CD1c-positive myeloid dendritic cell (primary cell): ENCODE measurements around the gene HOTAIR.

Experiments
- DNase-seq: peaks from one replicate; pipeline ENCODE4 v3.0.0-alpha.2; 2016; ENCODE audit errors: extremely low spot score

The HOTAIR gene

GRCh38 chr12:53976172-53976822 lies 1.5 kb upstream of the HOTAIR start:
- DNase-seq = no peak

DNA sequence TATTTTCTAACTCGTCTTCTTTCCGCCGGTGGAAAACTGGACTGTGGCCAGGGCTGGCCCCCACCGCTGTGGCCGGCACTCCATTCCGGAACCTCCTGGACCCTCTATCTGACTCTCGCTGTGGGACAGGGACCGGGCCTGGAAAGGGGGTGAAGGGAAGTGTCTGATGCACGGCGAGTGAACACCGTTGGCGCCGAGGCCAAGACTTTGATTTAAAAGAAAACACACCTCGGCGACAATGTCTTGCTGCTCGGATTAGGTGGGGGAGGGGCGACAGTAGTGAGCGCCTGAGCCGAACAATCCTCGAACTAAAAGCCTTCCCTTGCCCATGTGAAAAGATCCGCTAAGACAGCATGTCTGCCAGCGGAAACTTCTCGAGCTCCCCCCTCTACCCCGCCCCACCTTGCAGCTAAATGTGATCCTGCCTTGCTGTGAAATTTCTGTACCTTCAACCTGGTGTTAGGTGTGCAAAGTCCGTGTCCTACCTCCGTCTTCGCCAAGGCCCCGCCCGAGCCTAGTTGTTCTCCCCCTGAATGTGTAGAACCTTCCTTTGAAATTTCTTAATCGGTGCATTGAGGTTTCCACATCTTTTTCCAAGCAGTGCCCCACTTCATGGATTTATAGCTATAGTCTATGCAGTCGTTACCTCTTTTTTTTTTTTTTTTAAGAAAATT lies 862 bp upstream of the HOTAIR start:
- DNase-seq = no peak

DNA sequence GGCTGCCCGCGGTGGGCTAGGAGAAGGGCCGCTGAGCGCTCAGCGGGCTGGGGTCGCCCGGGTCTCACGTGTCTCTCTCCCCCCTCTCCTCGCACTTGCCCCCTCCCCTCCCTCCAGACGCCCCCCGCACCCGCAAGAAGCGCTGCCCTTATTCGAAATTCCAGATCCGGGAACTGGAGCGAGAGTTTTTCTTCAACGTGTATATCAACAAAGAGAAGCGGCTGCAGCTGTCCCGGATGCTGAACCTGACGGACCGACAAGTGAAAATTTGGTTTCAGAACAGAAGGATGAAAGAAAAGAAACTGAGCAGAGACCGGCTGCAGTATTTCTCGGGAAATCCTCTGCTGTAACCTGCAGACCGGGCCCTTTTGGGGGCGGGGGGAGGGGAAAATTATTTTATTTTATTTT lies 314 bp upstream of the HOTAIR start:
- no peak for DNase-seq

DNA sequence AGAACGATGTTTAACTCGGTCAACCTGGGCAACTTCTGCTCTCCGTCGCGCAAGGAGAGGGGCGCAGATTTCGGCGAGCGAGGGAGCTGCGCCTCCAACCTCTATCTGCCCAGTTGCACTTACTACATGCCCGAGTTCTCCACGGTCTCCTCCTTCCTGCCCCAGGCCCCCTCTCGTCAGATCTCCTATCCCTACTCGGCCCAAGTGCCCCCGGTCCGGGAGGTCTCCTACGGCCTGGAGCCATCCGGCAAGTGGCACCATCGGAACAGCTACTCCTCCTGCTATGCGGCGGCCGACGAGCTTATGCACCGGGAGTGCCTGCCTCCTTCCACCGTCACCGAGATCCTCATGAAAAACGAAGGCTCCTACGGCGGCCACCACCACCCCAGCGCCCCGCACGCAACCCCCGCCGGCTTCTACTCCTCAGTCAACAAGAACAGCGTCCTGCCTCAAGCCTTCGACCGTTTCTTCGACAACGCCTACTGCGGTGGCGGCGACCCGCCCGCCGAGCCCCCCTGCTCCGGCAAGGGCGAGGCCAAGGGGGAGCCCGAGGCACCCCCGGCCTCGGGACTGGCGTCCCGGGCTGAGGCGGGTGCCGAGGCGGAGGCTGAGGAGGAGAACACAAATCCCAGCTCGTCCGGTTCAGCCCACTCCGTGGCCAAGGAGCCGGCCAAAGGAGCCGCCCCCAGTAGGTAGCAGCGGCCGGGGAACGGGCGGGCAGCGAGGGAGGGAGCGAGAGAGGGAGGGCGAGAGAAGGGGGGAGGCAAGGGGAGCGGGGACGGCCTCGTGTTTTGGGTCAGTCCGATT lies 1.3 kb downstream of the HOTAIR start:
- no peak for DNase-seq

GRCh38 chr12:53972722-53973235 lies 2.0 kb downstream of the HOTAIR start, which contains the start of gene HOXC11:
Gene HOXC11, plus strand, starts transcription at chr12:53973126. Its CDS starts 116 bp downstream, at chr12:53973242.
- no peak for DNase-seq

- DNase-seq = no peak
These were observed 2.5 kb downstream of the HOTAIR start for GRCh38 chr12:53972152-53972702.

GRCh38 chr12:53971686-53972085 lies 3.1 kb downstream of the HOTAIR start:
- DNase-seq = no peak

GRCh38 chr12:53971129-53971528 lies 3.6 kb downstream of the HOTAIR start:
- DNase-seq = no peak

DNA sequence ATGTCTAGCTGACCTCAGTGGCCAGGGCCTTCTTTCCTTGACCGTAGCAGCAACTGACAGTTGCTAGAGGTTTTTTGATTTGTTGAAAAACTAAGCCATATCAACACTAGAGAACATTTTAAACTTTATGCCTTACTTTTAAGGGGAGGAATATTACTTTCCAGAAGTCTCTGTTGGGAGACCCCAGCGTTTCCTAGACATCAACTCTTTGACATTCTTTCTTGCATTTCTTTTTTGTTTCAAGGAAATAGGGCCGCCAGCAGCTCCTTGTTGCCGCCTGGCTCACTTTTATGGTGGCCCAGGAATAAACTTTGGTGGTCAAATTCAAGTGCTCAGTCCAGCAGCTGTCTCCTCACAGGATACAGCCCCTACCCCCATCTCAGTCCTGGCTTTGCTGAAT lies 4.3 kb downstream of the HOTAIR start:
- DNase-seq = no peak

DNA sequence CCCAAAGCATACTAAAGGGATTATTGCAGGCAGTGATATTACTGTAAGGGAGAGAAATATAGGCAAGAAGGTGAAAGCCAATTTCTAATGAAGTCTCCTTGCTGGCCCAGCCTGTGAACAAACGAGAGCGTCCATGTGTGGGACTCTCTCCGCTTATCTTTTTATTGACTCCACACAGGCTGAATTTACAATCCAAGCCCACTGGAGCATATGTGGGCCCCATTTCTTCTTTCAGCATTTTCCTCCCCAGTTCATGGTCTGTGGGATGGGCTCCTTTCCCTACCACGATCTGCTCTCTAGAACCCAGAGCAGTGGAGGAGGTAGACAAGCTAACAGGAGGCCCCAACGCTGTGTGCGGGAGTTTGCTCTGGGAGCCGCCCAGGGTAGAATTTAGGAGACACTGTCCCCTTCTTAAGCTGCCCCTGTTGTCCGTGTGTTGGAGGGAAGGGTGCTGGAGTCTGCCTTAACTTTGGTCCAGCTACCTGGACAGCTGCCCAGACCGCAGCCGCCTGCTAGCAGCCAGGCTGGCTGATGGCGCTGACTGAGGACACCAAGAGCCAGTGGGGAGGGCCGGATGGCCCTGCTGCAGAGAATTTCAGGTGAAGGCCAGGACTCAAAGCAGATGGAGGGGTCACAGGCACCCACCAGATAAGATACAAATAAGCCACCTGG lies 5.0 kb downstream of the HOTAIR start:
- no peak for DNase-seq

GRCh38 chr12:53968214-53969127 lies 6.3 kb downstream of the HOTAIR start:
- DNase-seq = no peak

DNA sequence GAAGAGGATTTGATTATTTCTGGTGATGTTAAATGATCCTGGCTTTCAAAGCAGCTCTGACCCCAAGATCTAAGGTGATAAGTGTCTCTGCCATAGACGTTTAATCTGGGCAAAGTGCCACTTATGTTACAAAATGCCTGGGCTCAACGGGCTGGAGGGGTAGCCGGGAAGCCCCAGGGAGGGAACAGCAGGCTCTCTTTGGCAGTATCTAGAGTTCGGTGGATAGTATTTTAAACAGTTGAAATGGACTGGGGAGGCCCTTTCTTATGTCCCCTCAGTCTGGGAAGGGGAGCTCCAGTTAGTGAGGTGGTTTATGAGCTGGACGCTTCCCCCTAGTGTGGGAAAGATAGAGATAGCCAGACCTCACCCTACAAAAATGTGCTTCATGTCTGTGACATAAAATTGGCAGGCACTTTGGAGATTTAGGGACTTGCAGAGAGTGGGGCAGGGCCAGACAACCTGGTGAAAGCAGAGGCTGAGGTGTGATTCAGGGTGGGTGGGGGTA lies 7.3 kb downstream of the HOTAIR start:
- DNase-seq = no peak

- DNase-seq = no peak
These were observed 8.2 kb downstream of the HOTAIR start for GRCh38 chr12:53966385-53967133.

DNA sequence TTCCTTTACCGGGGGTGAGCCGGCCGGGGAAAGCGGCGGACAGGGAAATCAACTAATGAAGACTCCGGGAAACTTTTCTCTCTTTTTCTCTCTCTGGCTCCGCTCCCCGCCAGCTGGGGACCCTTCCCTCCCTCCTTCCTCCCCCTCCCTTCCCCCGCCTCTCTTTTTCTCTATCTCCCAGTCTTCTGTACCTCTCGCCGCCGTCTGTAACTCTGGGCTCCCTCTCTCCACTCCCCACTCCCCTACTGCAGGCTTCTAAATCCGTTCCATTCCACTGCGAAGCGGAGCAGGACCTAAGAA lies 8.7 kb downstream of the HOTAIR start:
- no peak for DNase-seq

DNA sequence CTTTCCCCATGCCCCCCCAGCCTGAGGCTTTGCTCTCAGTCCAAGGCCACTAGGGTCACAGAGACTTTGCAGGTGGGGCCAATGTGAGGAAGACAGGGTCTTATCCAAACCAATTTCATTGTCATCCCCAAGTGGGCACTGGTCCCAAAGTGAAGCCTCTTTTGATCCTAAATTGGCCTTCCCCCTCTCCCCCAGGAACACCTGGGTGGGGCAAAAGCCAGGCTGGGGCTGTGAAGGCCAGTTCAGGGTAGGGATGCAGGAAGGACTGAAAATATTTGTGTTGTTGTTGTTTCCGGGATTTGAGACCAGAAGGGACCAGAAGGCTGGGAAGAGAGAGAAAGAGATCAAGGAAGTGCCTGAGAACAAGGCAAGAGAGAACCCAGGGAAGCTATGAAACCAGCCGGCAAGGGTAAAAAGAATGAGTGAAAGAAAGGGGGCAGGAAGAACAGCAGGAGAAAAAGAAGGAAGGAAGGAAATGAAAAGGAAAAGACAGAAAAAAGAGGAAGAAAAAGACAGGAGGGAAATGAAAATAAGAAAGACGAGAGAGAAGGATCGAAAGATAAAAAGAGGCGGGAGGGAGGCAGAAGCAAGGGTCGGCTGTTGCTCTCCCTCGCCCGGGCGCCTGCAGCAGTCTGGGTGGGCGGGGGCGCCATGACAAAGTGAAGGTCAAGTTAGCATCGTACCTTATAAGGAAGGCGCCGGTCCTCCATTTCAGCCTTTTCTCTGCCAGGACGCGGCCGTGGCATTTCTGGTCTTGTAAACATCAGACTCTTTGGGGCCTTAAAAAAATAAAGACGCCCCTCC lies 9.3 kb downstream of the HOTAIR start:
- no peak for DNase-seq

DNA sequence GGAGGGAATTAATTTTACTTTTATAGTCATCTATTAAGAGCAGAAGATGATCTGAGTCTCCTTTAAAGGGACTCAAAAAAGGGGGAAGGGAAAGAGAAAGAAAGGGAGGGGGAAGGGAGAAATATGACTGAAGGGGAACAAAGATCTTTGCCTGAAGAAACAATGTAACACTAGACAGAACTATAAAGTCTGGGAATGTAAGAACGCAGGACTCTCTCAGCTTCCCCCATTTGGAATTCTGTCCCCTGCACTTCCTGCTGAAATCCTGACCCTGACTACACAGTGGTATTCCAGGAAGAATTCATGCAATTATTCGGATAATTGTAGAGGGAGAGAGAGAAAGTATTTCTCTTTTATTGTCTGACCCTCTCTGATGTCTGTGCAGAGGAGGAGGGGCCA lies 10.4 kb downstream of the HOTAIR start:
- no peak for DNase-seq

DNA sequence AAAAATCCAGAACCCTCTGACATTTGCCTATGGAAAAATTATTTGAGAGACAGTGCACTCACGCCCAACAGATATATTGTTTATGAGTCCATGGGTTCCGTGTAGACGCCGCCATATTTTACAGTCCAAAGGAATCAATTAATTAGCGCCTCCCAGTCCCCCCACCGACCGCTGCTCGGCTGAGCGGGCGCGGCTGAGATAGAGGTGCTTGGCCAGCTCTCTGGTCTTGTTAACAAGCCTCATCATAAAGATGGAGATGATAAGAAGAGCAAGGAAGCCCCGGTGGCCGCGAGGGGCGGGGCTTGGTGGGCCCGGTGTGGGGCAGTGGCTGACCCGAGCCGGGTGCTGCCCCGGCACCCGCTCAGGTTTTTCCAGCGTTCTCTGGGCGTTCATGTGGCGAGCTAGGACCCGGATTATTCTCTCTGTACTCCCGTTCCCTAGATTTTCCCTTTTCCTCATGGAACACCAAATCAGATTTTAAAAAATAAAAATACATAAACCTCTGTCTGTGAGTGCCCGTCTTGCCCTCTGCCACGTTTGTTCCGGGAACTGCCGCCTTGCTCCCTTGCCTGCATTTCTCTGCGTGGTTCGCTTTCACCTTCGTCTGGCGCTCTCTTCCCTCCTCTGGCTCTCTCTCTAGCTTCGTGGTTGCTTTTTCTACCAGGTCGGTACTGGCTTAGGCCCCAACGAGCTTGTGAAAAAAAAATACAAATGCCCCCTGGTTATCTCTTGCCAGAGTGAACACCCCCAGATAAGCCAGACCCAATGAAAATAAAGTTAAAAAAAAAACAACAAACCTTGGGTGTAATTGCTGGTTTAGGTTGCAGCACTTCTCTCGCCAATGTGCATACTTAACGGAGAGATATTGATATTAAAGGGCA lies 11.1 kb downstream of the HOTAIR start:
- DNase-seq = no peak

DNA sequence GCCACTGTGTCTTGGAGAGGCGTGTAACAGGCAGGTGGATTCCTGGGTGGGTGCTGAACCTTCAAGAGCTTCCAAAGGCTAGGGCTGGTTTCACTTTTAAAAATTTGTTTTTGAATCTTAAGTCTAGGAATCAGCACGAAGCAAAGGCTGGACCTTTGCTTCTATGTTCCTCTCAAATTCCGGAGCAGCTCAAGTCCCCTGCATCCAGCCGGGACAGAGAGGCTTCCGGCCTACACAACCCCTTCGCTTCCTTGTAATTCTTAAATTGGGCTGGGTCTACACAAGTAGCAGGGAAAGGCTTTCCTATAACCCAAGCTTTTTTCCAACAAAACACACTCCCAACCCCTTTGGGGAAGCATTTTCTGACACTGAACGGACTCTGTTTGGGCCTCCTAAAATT lies 11.7 kb downstream of the HOTAIR start:
- DNase-seq = no peak
